ENCODE measurements around the gene CNTRL. TPM values are rescaled to one million over a fixed set of nuclear protein-coding genes. Genes with fewer than 3 reads are reported as not detected.

CNTRL gene
- total RNA-seq, 4 donors from 2014 or later = 20.0 to 30.2 (median 27.4) TPM

DNA sequence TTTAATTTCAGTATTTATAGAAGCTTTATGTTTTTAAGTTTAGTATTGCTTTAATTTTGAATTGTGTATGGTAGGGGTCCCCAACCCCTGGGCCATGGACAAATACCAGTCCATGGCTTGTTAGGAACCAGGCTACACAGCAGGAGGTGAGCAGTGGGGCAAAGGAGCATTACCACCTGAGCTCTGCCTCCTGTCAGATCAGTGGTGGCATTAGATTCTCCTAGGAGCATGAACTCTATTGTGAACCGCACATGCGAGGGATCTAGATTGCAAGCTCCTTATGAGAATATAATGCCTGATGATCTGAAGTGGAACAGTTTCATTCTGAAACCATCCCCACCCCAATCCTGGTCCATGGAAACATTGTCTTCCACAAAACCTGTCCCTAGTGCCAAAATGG lies 26.6 kb upstream of the CNTRL start:
- TF ChIP-seq, protein P1, sequence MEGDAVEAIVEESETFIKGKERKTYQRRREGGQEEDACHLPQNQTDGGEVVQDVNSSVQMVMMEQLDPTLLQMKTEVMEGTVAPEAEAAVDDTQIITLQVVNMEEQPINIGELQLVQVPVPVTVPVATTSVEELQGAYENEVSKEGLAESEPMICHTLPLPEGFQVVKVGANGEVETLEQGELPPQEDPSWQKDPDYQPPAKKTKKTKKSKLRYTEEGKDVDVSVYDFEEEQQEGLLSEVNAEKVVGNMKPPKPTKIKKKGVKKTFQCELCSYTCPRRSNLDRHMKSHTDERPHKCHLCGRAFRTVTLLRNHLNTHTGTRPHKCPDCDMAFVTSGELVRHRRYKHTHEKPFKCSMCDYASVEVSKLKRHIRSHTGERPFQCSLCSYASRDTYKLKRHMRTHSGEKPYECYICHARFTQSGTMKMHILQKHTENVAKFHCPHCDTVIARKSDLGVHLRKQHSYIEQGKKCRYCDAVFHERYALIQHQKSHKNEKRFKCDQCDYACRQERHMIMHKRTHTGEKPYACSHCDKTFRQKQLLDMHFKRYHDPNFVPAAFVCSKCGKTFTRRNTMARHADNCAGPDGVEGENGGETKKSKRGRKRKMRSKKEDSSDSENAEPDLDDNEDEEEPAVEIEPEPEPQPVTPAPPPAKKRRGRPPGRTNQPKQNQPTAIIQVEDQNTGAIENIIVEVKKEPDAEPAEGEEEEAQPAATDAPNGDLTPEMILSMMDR (IDR thresholded peaks at IDR 0.05; ENCODE audit: low read depth) = no peak

DNA sequence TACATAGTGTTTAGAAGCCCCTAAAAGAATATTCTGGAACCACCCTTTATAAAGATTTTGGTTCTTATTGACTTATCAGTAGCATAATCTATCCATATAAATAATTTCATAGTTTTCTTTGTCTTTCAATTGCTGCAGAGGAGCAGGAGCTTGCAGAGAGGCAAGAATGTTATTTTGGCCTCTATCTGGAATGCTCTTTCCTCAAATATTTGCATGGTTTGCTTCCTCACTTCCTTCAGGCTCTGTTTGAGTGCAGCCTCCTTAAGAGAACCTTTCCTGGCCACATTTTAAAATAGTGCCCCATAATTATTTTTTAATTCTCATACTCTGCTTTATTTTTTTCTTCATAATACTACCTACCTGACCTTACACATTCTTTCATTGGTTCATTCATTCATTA lies 26.1 kb upstream of the CNTRL start:
- TF ChIP-seq, protein P1 (IDR thresholded peaks at IDR 0.05; ENCODE audit: low read depth) = no peak

DNA sequence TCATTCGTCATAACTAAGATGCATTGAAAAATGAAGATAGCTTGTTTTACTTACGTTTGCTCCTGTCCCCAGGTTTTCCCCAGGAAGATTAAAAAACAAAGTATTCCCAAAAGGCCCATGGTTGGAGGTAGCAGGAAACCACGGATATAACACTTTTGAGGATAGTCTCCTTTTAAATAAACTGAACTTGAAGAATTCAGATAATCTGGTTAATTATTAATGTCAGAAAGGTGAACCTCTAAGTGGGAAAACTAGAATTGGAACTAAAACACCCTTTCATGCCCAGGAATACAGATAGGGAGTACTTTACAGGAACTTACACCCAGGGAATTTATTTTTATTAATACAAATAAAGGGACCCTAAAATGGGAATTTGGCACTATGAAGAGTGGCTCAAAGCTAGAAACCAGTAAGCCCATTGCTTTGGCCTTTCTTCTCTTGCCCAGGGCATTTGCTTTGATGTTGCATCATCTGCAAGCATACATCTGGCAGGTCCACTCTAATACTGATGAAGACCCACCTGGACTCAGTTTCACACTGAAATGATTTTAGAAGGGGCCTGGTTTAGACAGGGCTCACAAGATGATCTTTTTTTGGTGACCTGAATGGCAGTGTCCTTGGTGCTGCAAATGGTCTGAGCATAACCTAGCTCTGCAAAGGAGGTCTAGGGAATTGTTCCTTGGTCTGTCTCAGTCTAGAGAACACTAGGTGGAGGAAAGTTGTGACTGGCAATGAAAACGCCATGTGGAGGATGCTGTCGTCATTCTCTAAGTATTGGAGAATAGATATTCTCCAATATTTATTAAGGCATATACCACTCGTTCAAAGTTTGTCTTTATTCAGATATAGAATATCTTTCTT lies 24.4 kb upstream of the CNTRL start, which contains the start of gene C5:
C5 (minus strand) TSS at position 148 of the 861 bp plus-strand sequence; CDS start at position 119, 29 bp downstream.
- TF ChIP-seq, protein P1 (IDR thresholded peaks at IDR 0.05; ENCODE audit: low read depth) = no peak

DNA sequence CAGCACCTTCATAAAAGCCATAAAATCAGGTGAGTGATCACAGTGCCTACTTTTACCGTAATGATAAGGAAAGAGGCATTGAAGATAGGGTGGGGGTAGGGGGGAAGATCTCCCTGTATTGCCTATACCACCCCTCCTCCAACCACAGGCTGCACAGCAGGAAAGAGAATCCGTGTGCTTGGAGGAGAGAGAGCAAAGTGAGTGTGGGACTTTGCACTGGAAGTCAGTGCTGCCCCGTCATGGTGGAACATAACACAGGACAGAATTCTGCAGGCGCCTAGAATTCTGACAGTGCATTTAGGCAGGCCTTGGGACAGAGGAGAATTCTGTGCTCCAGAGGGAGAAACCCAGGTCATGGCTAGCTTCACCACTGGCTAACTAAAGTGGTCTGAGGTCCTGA lies 21.2 kb upstream of the CNTRL start:
- TF ChIP-seq, protein P1 (IDR thresholded peaks at IDR 0.05; ENCODE audit: low read depth) = no peak

DNA sequence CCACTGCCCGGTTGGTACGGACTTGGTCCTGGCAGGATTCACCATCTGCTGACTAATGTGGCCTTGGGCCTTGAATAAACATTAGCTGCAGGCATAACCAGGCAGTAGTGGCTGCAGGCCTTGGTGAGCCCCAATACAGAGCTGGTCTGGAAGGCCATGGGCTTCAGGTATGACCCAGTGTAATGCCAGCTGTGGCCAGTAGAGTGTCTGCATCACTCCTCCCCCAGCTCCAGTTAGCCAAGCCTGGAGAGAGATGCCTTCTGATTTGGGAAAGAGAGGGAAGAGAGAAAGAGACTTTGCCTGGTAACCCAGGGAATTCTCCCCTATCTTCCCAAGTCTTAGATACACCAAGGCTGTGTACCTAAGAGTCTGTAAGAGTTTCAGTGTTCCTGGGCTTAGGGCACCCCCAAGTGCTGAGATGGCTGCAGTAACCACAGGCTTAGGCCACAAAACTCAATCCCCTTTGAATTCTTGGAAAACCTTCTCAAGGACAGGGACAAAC lies 19.1 kb upstream of the CNTRL start:
- TF ChIP-seq, protein P1 (IDR thresholded peaks at IDR 0.05; ENCODE audit: low read depth) = no peak

DNA sequence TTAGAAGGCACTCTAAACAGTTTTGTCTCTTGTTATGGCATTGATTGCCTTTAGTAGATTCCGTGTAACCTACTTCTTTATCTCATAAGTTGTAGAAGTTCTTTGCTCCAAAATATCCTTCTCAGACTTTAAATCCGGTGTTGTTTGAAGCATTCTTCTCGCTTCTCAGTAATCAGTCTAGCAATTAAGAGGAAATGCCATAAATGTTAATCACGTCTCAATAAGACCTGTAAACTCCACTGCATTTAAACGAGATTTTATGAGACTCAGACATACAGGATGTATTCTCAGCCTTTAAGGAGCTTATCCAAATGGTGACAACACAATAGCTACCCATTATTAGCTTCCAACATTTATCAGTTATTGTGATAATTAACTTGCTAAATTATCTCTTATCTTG lies 16.9 kb upstream of the CNTRL start:
- TF ChIP-seq, protein P1 (IDR thresholded peaks at IDR 0.05; ENCODE audit: low read depth) = no peak

DNA sequence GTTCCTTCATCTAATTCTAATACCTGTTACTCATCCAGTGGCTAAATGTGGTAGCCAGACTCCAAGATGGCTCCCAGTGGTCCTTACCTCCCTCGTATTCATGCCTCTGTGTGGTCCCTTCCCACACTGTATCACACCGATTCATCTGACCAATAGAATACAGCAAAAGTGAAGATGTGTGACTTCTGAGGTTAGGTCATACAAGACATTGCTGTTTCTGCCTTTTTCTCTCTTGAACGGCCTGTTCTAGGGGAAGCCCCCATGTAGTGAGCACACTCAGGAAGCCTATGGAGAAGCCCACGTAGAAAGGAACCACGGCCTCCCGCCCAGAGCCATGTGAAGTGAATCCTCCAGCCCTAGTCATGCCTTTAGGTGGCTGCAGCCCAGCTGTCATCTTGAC lies 15.2 kb upstream of the CNTRL start:
- TF ChIP-seq, protein P1 (IDR thresholded peaks at IDR 0.05; ENCODE audit: low read depth) = no peak

Measured in subcutaneous adipose tissue (tissue), 4 donors.